Dedifferentiated amniotic fluid mesenchymal stem cell (primary cell): ENCODE measurements around the gene ZBTB48.
"Not testable (repeated sequence)": the region's sequence is repeated elsewhere in the genome, so short reads cannot be mapped to it uniquely, and the experiment has no call there.

Experiments
- DNase-seq: peaks from one replicate; pipeline ENCODE4 v3.0.0-alpha.2; 2016; ENCODE audit errors: extremely low spot score

ZBTB48 gene

GRCh38 chr1:6579374-6580118 is at the start of gene ZBTB48:
Gene ZBTB48, plus strand, starts transcription at chr1:6579994. Its CDS starts 616 bp downstream, at chr1:6580610.
- peak; percentile 97 for DNase-seq

- DNase-seq = no peak
Observed at GRCh38 chr1:6530504-6531160, 49.2 kb upstream of the ZBTB48 start.

GRCh38 chr1:6531996-6532395 is 47.8 kb upstream of the ZBTB48 start:
- DNase-seq = no peak

GRCh38 chr1:6534248-6534822 is 45.5 kb upstream of the ZBTB48 start:
- no peak for DNase-seq

GRCh38 chr1:6535214-6535613 is 44.6 kb upstream of the ZBTB48 start:
- no peak for DNase-seq

DNA sequence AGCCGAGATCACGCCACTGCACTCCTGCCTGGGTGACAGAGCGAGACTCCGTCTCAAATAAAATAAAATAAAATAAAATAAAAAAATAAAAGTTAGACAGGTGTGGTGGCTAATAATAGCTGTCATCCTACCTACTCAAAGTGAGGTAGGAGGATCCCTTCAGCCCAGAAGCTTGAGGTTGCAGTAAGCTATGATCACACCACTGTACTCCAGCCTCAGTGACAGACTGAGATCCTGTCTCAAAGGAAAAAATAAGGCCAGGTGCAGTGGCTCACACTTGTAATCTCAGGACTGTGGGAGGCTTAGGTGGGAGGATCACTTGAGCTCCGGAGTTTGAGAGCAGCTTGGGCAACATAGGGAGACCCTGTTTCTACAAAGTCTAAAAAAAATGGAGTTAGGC is 43.5 kb upstream of the ZBTB48 start:
- DNase-seq = no peak

GRCh38 chr1:6538956-6539355 is 40.8 kb upstream of the ZBTB48 start:
- DNase-seq = no peak

- DNase-seq = no peak
Observed at GRCh38 chr1:6544831-6545230, 35.0 kb upstream of the ZBTB48 start.

- no peak for DNase-seq
Observed at GRCh38 chr1:6545276-6546112, 34.3 kb upstream of the ZBTB48 start.

- no peak for DNase-seq
Observed at GRCh38 chr1:6546326-6546725, 33.5 kb upstream of the ZBTB48 start.

DNA sequence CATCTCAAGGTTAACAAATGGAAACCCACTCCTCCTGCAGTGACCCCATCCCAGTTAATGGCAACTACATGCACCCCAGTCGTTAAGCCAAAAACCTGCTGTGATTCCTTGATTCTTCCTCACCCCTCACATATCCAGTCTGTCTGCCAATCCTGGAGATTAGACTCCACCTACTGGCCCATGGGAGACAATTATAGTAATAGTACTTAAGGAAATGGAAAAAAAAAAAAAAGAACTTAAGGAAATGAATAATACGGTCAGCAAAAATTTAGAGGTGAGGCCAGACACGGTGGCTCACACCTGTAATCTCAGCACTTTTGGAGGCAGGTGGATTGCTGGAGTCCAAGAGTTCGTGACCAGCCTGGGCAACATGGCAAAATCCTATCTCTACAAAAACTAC is 32.5 kb upstream of the ZBTB48 start:
- no peak for DNase-seq

DNA sequence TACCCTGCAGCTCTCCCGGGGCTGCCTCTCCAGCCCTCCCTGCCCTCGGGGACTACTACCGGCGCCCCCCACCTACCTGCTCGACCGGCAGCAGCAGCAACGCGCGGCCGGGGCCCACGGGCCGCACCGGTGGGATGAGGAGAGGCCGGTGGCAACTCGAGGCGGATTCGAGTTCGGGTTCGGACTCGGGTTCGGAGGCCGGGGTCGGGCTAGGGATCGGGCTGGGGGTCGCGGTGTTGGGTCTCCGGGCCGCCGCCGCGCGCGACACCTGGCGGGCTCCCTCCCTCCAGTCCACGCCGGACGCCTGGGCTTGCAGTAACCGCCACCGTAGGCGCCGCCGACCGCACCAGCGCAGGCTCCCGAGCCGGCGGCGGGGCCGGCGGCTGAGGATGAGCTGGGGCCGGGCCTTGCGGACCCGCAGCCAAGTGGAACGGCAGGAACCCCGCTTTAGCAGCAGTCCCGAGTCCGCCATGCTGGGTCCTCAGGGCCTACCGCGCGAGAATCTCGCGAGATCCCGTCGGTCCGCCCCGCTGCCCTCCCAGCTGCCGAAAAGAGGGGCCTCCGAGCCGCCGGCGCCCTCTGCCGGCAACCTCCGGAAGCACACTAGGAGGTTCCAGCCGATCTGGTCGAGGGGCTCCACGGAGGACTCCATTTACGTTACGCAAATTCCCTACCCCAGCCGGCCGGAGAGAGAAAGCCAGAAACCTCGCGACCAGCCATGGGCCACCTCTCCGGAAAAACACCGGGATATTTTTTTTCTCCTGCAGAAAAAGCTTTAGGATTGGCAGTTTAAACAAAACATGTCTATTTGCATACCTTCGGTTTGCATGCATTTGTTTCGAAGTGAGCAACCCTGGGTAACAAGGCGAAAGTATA is 25.5 kb upstream of the ZBTB48 start, which contains the start of gene NOL9:
Gene NOL9 (minus strand): TSS at position 483 of the 876 bp plus-strand sequence. CDS start 11 bp downstream, at position 472.
- peak; percentile 89 for DNase-seq

DNA sequence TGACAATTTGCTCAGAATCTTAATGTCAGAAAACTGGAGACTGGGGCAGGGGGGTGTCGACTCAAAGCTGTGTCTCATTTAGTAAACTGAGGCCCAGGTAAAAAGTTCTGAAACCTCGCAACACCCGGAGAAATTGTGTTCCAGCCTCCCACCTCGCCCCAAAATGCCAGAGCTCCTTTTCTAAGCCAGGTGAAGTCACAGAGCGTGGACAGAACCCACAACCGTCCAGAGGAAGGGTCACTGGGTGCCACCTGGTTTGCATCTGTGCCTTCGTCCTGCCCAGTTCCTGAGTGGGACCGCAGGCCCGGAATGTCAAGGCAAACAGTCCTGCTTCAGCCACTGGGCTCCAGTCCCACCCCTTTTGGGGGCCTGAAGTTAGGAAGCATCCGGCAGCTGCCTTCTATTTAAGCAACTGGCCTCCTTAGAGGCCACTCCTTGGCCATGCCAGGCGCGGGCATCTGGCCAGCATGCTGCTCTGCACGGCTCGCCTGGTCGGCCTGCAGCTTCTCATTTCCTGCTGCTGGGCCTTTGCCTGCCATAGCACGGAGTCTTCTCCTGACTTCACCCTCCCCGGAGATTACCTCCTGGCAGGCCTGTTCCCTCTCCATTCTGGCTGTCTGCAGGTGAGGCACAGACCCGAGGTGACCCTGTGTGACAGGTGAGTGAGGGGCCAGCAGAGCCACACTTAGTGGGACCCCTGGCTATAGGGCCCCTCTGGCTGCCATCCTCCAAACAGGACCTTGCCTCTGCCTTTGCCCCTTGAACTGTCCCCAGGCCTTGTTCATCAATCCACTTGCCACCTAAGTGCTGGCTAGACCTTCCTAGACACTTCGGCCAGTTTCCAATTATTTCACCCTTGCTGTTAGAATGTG is 24.7 kb upstream of the ZBTB48 start, which contains the start of gene TAS1R1:
Gene TAS1R1 (plus strand): TSS at position 401 of the 872 bp plus-strand sequence. CDS start 67 bp downstream, at position 468.
- DNase-seq = no peak

- no peak for DNase-seq
Observed at GRCh38 chr1:6557597-6557996, 22.2 kb upstream of the ZBTB48 start.

GRCh38 chr1:6559161-6559560 is 20.6 kb upstream of the ZBTB48 start:
- not testable (repeated sequence) for DNase-seq

DNA sequence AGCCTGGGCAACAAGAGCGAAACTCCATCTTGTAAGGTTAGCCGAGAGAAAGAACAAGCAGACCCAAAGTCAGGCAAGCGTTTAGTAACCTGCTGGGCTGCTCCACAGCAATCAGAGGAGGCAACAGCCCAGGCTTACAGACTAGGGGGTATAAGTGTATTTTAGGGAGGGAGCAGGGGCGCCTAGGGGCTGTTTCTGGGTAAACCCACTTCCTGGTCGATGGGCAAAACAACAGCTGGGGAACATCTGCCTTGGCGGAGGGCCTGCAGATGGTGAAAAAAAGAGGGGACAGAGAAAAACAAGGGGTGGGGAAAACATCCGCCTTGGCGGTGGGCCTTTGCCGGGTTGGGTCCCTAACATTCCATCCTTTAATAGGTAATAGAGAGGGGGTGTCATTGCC is 19.5 kb upstream of the ZBTB48 start:
- no peak for DNase-seq

DNA sequence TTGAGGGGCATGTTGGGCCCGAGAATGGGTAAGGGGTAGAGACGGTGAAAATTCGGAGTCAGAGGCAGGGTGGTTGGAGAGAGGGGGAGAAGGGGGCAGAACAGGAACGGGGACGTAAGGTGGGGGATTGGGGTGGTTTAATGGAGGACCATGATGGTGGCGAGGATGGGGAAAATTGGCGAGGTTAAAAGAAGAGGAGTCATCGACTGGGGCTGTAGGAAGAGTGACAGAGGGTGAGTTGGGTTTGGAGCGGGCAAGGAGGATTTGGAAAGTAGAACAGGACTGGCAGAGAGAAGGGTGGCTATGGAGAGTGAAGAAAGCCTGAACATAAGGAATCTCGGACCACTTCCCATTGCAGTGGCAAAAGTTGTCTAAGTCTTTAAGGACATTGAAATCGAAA is 10.8 kb upstream of the ZBTB48 start:
- no peak for DNase-seq

DNA sequence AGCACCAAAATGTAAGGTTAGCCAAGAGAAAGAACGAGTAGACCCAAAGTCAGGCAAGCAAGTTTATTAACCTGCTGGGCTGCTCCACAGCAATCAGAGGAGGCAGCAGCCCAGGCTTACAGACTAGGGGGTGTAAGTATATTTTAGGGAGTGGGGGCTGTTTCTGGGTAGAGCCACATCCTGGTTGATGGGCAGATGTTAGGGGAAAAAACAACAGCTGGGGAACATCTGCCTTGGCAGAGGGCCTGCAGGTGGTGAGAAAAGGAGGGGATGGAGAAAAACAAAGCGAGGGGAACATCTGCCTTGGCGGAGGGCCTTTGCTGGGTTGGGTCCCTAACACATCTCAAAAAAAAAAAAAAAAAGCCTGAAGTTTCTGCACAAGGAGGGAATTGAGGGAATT is 9.7 kb upstream of the ZBTB48 start:
- DNase-seq = no peak

DNA sequence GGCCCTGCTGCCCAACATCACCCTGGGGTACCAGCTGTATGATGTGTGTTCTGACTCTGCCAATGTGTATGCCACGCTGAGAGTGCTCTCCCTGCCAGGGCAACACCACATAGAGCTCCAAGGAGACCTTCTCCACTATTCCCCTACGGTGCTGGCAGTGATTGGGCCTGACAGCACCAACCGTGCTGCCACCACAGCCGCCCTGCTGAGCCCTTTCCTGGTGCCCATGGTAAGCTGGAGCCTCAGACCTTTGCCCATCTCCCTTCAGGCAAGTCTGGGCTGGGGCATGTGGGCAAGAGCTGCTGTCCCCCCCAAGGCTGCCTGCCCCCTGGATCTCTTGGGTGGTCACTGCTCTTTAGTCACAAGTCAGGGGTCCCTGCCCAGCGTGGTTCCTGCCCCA is 8.8 kb upstream of the ZBTB48 start:
- DNase-seq = no peak
